Measurements from ENCODE around the gene ADD3.

DNA sequence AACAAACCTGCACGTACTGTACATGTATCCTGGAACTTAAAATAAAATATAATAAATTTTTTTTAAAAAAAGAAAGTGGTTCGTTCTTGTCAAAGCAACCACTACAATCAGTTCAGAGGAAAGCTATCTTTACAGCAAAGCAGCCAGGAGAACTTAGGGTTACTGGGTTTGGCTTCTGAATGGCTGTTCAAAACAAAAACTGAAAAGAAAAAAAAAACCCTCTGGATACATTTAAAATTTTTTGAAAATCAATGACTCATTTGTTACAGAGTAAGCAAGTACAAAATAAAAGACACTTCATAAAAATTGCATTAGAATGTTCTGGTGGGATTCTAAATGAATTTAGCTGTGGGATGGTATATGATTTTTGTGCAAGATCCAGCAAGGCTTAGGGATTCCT lies 28.6 kb upstream of the ADD3 start:
- TF ChIP-seq POLR2A (IDR thresholded peaks at IDR 0.05) = no peak
- TF ChIP-seq, protein P1, sequence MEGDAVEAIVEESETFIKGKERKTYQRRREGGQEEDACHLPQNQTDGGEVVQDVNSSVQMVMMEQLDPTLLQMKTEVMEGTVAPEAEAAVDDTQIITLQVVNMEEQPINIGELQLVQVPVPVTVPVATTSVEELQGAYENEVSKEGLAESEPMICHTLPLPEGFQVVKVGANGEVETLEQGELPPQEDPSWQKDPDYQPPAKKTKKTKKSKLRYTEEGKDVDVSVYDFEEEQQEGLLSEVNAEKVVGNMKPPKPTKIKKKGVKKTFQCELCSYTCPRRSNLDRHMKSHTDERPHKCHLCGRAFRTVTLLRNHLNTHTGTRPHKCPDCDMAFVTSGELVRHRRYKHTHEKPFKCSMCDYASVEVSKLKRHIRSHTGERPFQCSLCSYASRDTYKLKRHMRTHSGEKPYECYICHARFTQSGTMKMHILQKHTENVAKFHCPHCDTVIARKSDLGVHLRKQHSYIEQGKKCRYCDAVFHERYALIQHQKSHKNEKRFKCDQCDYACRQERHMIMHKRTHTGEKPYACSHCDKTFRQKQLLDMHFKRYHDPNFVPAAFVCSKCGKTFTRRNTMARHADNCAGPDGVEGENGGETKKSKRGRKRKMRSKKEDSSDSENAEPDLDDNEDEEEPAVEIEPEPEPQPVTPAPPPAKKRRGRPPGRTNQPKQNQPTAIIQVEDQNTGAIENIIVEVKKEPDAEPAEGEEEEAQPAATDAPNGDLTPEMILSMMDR (IDR thresholded peaks at IDR 0.05) = no peak
